Measurements from ENCODE around the gene FKBP15.

DNA sequence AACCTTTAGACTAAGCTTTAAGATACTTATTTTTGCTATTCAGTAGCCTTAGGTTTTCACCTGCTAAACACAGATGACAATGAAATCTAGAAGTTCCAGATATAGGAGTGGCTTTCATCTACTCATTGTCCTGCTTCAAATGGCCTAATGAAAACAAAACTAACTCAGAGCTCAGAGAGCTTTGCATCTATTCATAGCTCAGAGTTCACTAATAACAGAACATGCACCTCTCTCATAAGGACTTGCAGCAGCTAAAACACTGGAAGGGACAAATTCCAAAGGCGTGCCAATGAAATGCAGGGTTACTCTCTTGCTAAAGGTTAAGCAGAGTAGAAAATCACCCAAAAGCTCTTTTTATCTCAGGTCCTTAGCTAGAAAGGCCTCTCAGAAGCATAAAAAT lies 41.2 kb downstream of the FKBP15 start:
- TF ChIP-seq, protein P1, sequence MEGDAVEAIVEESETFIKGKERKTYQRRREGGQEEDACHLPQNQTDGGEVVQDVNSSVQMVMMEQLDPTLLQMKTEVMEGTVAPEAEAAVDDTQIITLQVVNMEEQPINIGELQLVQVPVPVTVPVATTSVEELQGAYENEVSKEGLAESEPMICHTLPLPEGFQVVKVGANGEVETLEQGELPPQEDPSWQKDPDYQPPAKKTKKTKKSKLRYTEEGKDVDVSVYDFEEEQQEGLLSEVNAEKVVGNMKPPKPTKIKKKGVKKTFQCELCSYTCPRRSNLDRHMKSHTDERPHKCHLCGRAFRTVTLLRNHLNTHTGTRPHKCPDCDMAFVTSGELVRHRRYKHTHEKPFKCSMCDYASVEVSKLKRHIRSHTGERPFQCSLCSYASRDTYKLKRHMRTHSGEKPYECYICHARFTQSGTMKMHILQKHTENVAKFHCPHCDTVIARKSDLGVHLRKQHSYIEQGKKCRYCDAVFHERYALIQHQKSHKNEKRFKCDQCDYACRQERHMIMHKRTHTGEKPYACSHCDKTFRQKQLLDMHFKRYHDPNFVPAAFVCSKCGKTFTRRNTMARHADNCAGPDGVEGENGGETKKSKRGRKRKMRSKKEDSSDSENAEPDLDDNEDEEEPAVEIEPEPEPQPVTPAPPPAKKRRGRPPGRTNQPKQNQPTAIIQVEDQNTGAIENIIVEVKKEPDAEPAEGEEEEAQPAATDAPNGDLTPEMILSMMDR (IDR thresholded peaks at IDR 0.05) = no peak
- TF ChIP-seq POLR2A (IDR thresholded peaks at IDR 0.05) (no peak), EP300 (IDR thresholded peaks at IDR 0.05) (no peak), POLR2AphosphoS5 (IDR thresholded peaks at IDR 0.05) (no peak)

All from stomach (tissue), 4 donors.